ENCODE data around the gene CYB5RL. TPM values are rescaled to one million over a fixed set of nuclear protein-coding genes. Genes with fewer than 3 reads are reported as not detected.

CYB5RL gene
- total RNA-seq, 1 donor from 2014 or later = 8.7 TPM

- H3K9me3 Mint-ChIP-seq = no peaks in the 10 kb centered on the region
- ATAC-seq (ENCODE audit: low read depth) (no peak), DNase-seq (no peak)
- no peak for TF ChIP-seq CTCF (IDR thresholded peaks at IDR 0.05)
- H3K27me3 Mint-ChIP-seq = no peaks in the 10 kb centered on the region
- ChIA-PET POLR2A (no interaction called here), CTCF (no interaction called here)
- no peaks in the 10 kb centered on the region for H3K4me1 Mint-ChIP-seq
- no peak overlapping the region for H3K4me3 Mint-ChIP-seq
- peaks cover 7% of the 10 kb centered on the region for H3K36me3 Mint-ChIP-seq (ENCODE audit: low read depth)
- intact Hi-C loops (cut with micrococcal nuclease) = no loop called here
- H3K27ac Mint-ChIP-seq = no peak overlapping the region
Observed at GRCh38 chr1:54172614-54173599, 26.9 kb downstream of the CYB5RL start.

GRCh38 chr1:54171606-54172005 is 28.2 kb downstream of the CYB5RL start:
- Mint-ChIP-seq H3K4me3 (no peak overlapping the region), H3K4me1 (no peaks in the 10 kb centered on the region), H3K9me3 (no peaks in the 10 kb centered on the region), H3K36me3 (ENCODE audit: low read depth) (peaks cover 4% of the 10 kb centered on the region), H3K27me3 (no peaks in the 10 kb centered on the region), H3K27ac (no peak overlapping the region)
- POLR2A ChIA-PET = no interaction called here
- CTCF ChIA-PET = no interaction called here
- TF ChIP-seq CTCF (IDR thresholded peaks at IDR 0.05) = no peak
- ATAC-seq (ENCODE audit: low read depth) = no peak
- DNase-seq = no peak
- intact Hi-C loops (cut with micrococcal nuclease) = no loop called here

GRCh38 chr1:54171016-54171415 is 28.8 kb downstream of the CYB5RL start:
- ChIA-PET POLR2A (no interaction called here), CTCF (no interaction called here)
- no peak overlapping the region for H3K4me3 Mint-ChIP-seq
- no peaks in the 10 kb centered on the region for H3K27me3 Mint-ChIP-seq
- no peaks in the 10 kb centered on the region for H3K4me1 Mint-ChIP-seq
- DNase-seq (no peak), ATAC-seq (ENCODE audit: low read depth) (no peak)
- peaks cover 2% of the 10 kb centered on the region for H3K36me3 Mint-ChIP-seq (ENCODE audit: low read depth)
- TF ChIP-seq CTCF (IDR thresholded peaks at IDR 0.05) = no peak
- no peaks in the 10 kb centered on the region for H3K9me3 Mint-ChIP-seq
- intact Hi-C loops (cut with micrococcal nuclease) = no loop called here
- H3K27ac Mint-ChIP-seq = no peak overlapping the region

- no peak for TF ChIP-seq CTCF (IDR thresholded peaks at IDR 0.05)
- POLR2A ChIA-PET = no interaction called here
Observed at GRCh38 chr1:54169068-54169467, 30.8 kb downstream of the CYB5RL start.

GRCh38 chr1:54168206-54168965 is 31.4 kb downstream of the CYB5RL start:
- POLR2A ChIA-PET = no interaction called here
- H3K27me3 Mint-ChIP-seq = no peaks in the 10 kb centered on the region
- no peak for DNase-seq

More at GRCh38 chr1:54169068-54169467, 30.8 kb downstream of the CYB5RL start:
- DNase-seq (no peak), ATAC-seq (ENCODE audit: low read depth) (no peak)
- H3K27ac Mint-ChIP-seq = no peak overlapping the region
- peaks cover 2% of the 10 kb centered on the region for H3K36me3 Mint-ChIP-seq (ENCODE audit: low read depth)
- no peaks in the 10 kb centered on the region for H3K9me3 Mint-ChIP-seq
- H3K4me3 Mint-ChIP-seq = no peak overlapping the region
- H3K4me1 Mint-ChIP-seq = no peaks in the 10 kb centered on the region
- H3K27me3 Mint-ChIP-seq = no peaks in the 10 kb centered on the region
- CTCF ChIA-PET = no interaction called here
- intact Hi-C loops (cut with micrococcal nuclease) = no loop called here

More at GRCh38 chr1:54168206-54168965, 31.4 kb downstream of the CYB5RL start:
- H3K4me1 Mint-ChIP-seq = no peaks in the 10 kb centered on the region
- no peak overlapping the region for H3K4me3 Mint-ChIP-seq
- H3K36me3 Mint-ChIP-seq (ENCODE audit: low read depth) = peaks cover 2% of the 10 kb centered on the region
- no peaks in the 10 kb centered on the region for H3K9me3 Mint-ChIP-seq
- H3K27ac Mint-ChIP-seq = no peak overlapping the region
- no peak for ATAC-seq (ENCODE audit: low read depth)
- no peak for TF ChIP-seq CTCF (IDR thresholded peaks at IDR 0.05)
- CTCF ChIA-PET = no interaction called here
- intact Hi-C loops (cut with micrococcal nuclease) = no loop called here

Measured in activated B cell treated with CpG ODN at 0.5 μM for 24 hours (primary cell).